Stimulated activated naive B cell treated with anti-CD40 and anti-IgM and Interleukin-4, amounts not matched to agents 10 μg/mL and 1 μg/mL and 100 μg/mL, for 72 hours (primary cell): Measurements from ENCODE around the gene XIRP2.
A peak's percentile ranks its signal among the peaks of the same experiment; 100 is the strongest.

Source experiments
- ATAC-seq, 2 donors: fragments of 150-1000 bp; cut with Tn5 transposase; replicated peaks; 2 replicates each; pipeline ENCODE4 v1.10.0; 2021; ENCODE audit warnings: moderate library complexity in 1 of 2
- DNase-seq: peaks from one replicate; pipeline ENCODE4 v3.0.0; 2021
- H3K27ac Mint-ChIP-seq: one replicate; pipeline ENCODE4 v1.8.0; 2022; ENCODE audit warnings: mild to moderate bottlenecking, mixed read lengths
- H3K27me3 Mint-ChIP-seq, 2 donors: one replicate each; pipeline ENCODE4 v1.8.0; 2022; ENCODE audit warnings: mixed read lengths in 2 of 2
- H3K36me3 Mint-ChIP-seq, 2 donors: one replicate each; pipeline ENCODE4 v1.8.0; 2022; ENCODE audit warnings: mixed read lengths in 2 of 2, mild to moderate bottlenecking in 1 of 2
- H3K4me1 Mint-ChIP-seq, 2 donors: one replicate each; pipeline ENCODE4 v1.8.0; 2022; ENCODE audit warnings: mixed read lengths in 2 of 2, mild to moderate bottlenecking in 1 of 2
- H3K4me3 Mint-ChIP-seq, 2 donors: one replicate each; pipeline ENCODE4 v1.8.0; 2022; ENCODE audit warnings: mild to moderate bottlenecking in 2 of 2, mixed read lengths in 2 of 2, moderate library complexity in 1 of 2
- H3K9me3 Mint-ChIP-seq, 2 donors: one replicate each; pipeline ENCODE4 v1.8.0; 2022; ENCODE audit warnings: mixed read lengths in 2 of 2, mild to moderate bottlenecking in 1 of 2

Gene XIRP2

DNA sequence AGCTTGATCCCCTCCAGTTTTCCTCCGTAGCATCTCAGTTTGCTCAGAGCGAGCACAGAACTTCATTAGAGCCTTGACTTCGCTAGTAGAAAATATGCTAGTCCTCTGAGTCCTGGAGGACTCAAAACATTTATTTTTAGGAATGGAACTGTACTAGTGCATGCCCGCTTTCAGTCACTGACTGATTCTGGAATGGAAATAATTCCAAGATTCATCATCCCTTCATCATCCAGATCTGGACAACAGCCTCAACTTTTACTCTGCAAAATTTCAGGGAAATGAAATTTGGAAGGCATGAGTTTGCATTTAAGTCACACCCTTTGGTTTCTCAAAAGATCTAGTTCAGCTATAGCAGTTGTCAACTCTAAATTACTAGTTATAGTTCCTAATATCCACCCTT, 304.6 kb downstream of the XIRP2 start:
- Mint-ChIP-seq H3K27me3 (no peaks in the 10 kb centered on the region), H3K9me3 (no peaks in the 10 kb centered on the region), H3K4me1 (peaks cover 2 to 6% of the 10 kb centered on the region in 2 donors), H3K27ac (no peak overlapping the region), H3K4me3 (no peak overlapping the region), H3K36me3 (no peaks in the 10 kb centered on the region)
- DNase-seq = no peak
- ATAC-seq = no peak

DNA sequence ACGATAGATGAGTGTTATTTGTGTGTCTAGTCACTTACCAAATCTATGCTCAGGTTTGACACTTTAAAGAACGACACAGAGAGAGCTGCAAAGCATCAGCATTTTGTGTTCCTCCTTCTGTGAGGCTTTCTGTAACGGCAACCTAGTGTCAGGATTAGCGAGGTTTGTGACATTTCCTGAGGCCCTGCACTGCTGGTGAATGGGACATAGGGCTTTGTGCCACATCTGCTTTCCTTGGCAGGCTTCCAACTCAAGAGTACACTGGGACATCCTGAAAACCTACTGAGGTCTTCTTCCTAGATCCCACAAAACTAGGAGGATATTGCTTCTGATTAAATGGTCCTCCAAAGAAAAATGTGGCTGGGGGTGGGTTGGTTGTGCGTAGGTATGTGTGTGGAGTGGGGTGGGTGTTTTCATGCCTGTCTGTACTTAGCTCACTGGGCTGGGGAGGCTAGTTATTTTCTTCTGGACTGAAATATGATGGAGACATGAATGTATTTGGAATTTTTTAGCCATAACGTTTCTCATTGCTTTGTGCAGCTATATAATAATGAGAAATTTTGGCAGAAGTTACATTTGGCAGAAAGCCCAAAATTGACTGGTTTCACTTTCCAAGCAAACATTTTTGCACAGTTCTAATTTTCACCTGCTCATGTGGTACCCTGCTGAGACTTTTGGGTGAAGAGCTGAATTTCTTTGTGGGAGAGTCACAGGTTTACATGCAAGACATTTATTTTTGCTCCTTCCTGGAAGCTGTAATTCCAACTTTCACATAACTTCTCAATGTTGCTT, 308.4 kb downstream of the XIRP2 start:
- Mint-ChIP-seq H3K27me3 (no peaks in the 10 kb centered on the region), H3K4me3 (no peak overlapping the region), H3K9me3 (no peaks in the 10 kb centered on the region), H3K36me3 (no peaks in the 10 kb centered on the region), H3K4me1 (peaks cover 2 to 6% of the 10 kb centered on the region in 2 donors), H3K27ac (no peak overlapping the region)
- ATAC-seq (no peak), DNase-seq (no peak)

GRCh38 chr2:167198009-167198408, 309.7 kb downstream of the XIRP2 start:
- no peaks in the 10 kb centered on the region for H3K36me3 Mint-ChIP-seq
- no peak for ATAC-seq
- no peaks in the 10 kb centered on the region for H3K9me3 Mint-ChIP-seq
- H3K27me3 Mint-ChIP-seq = no peaks in the 10 kb centered on the region
- H3K4me3 Mint-ChIP-seq = no peak overlapping the region
- peaks cover 2 to 6% of the 10 kb centered on the region in 2 donors for H3K4me1 Mint-ChIP-seq
- no peak for DNase-seq
- no peak overlapping the region for H3K27ac Mint-ChIP-seq

GRCh38 chr2:167198576-167198975, 310.3 kb downstream of the XIRP2 start:
- Mint-ChIP-seq H3K9me3 (no peaks in the 10 kb centered on the region), H3K4me3 (no peak overlapping the region), H3K27ac (no peak overlapping the region), H3K27me3 (no peaks in the 10 kb centered on the region), H3K36me3 (no peaks in the 10 kb centered on the region), H3K4me1 (peaks cover 2 to 6% of the 10 kb centered on the region in 2 donors)
- DNase-seq = no peak
- no peak for ATAC-seq

DNA sequence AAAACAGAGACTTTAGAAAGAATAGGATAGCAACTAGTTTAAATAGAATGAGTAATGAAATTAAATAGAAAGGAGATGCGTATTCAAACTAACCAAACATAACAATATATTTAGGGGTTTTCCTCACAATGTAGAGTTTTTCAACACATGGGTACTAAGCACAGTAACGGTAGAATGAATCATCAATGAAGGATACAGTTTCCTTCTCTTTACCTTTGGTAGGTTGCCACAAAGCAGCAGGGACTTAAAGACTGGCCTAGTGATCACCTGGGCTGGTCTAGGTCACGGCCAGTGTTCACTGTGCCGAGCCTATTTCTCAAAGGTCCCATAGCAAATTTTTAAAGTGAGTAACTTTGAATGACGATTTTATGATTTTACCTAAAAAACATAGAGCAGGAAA, 311.7 kb downstream of the XIRP2 start:
- Mint-ChIP-seq H3K9me3 (no peaks in the 10 kb centered on the region), H3K36me3 (no peaks in the 10 kb centered on the region), H3K27ac (no peak overlapping the region), H3K27me3 (no peaks in the 10 kb centered on the region), H3K4me3 (no peak overlapping the region), H3K4me1 (peaks cover 2 to 6% of the 10 kb centered on the region in 2 donors)
- ATAC-seq (no peak), DNase-seq (no peak)

- no peak overlapping the region for H3K27ac Mint-ChIP-seq
- H3K36me3 Mint-ChIP-seq = no peaks in the 10 kb centered on the region
- H3K9me3 Mint-ChIP-seq = no peaks in the 10 kb centered on the region
- ATAC-seq = no peak
- no peaks in the 10 kb centered on the region for H3K4me1 Mint-ChIP-seq
- peaks cover 0 to 4% of the 10 kb centered on the region in 2 donors for H3K27me3 Mint-ChIP-seq
- no peak for DNase-seq
- no peak overlapping the region for H3K4me3 Mint-ChIP-seq
Measured at GRCh38 chr2:167209784-167210183, 321.5 kb downstream of the XIRP2 start.

- H3K27me3 Mint-ChIP-seq = peaks cover 0 to 4% of the 10 kb centered on the region in 2 donors
- H3K27ac Mint-ChIP-seq = no peak overlapping the region
- ATAC-seq (peak in 1 of 2 donors; percentile 56), DNase-seq (no peak)
- no peaks in the 10 kb centered on the region for H3K36me3 Mint-ChIP-seq
- H3K9me3 Mint-ChIP-seq = no peaks in the 10 kb centered on the region
- H3K4me3 Mint-ChIP-seq = no peak overlapping the region
- no peaks in the 10 kb centered on the region for H3K4me1 Mint-ChIP-seq
Measured at GRCh38 chr2:167212014-167212648, 323.9 kb downstream of the XIRP2 start.

DNA sequence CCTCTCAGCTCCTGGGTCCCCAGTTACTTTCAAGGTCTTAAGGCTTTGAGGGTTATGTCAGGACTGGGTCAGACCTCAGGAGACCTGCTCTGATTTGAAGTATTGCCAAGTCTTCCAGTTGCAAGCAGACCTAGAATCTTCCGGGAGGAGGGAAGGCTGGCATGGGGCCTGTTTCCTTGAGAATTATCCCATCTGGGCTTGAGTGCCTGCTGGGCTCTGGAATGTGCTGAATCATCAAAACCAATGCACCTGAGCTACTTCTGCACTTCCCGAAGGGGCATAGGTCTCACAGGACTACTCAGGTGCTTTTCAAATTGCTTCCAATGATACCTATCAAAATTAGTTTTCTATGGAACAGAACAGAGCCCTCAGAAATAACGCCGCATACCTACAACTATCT, 327.3 kb downstream of the XIRP2 start:
- no peak for ATAC-seq
- Mint-ChIP-seq H3K4me1 (no peaks in the 10 kb centered on the region), H3K4me3 (no peak overlapping the region), H3K27me3 (peaks cover 0 to 4% of the 10 kb centered on the region in 2 donors), H3K9me3 (no peaks in the 10 kb centered on the region), H3K27ac (no peak overlapping the region), H3K36me3 (no peaks in the 10 kb centered on the region)
- DNase-seq = no peak

GRCh38 chr2:167237478-167237877, 349.2 kb downstream of the XIRP2 start:
- H3K4me1 Mint-ChIP-seq = no peaks in the 10 kb centered on the region
- H3K4me3 Mint-ChIP-seq = no peak overlapping the region
- DNase-seq = no peak
- H3K9me3 Mint-ChIP-seq = no peaks in the 10 kb centered on the region
- no peak overlapping the region for H3K27ac Mint-ChIP-seq
- ATAC-seq = no peak
- no peaks in the 10 kb centered on the region for H3K27me3 Mint-ChIP-seq
- H3K36me3 Mint-ChIP-seq = no peaks in the 10 kb centered on the region

GRCh38 chr2:167240671-167241070, 352.4 kb downstream of the XIRP2 start:
- H3K4me1 Mint-ChIP-seq = no peaks in the 10 kb centered on the region
- H3K27me3 Mint-ChIP-seq = no peaks in the 10 kb centered on the region
- no peak for ATAC-seq
- DNase-seq = no peak
- no peaks in the 10 kb centered on the region for H3K9me3 Mint-ChIP-seq
- no peak overlapping the region for H3K4me3 Mint-ChIP-seq
- no peak overlapping the region for H3K27ac Mint-ChIP-seq
- no peaks in the 10 kb centered on the region for H3K36me3 Mint-ChIP-seq

DNA sequence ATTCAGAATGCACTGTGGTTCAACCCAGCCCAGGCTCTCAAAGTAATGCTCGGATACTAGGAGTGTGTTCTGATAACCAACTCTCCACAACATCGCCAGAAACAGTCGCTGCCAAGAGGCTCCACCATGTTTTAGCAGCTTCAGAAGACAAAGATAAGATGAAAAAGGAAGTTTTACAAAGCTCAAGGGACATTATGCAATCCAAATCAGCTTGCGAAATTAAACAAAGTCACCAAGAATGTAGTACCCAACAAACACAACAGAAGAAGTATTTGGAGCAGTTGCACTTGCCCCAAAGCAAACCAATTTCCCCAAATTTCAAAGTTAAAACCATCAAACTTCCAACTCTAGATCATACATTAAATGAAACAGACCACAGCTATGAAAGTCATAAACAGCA, 360.9 kb downstream of the XIRP2 start:
- Mint-ChIP-seq H3K27ac (no peak overlapping the region), H3K4me3 (no peak overlapping the region), H3K4me1 (no peaks in the 10 kb centered on the region), H3K27me3 (no peaks in the 10 kb centered on the region), H3K9me3 (peaks cover 0 to 4% of the 10 kb centered on the region in 2 donors), H3K36me3 (no peaks in the 10 kb centered on the region)
- ATAC-seq (no peak), DNase-seq (no peak)

- ATAC-seq (no peak), DNase-seq (no peak)
- no peaks in the 10 kb centered on the region for H3K27me3 Mint-ChIP-seq
- H3K4me1 Mint-ChIP-seq = no peaks in the 10 kb centered on the region
- no peak overlapping the region for H3K4me3 Mint-ChIP-seq
- H3K36me3 Mint-ChIP-seq = no peaks in the 10 kb centered on the region
- no peak overlapping the region for H3K27ac Mint-ChIP-seq
- peaks cover 0 to 4% of the 10 kb centered on the region in 2 donors for H3K9me3 Mint-ChIP-seq
Measured at GRCh38 chr2:167253025-167253424, 364.7 kb downstream of the XIRP2 start.

DNA sequence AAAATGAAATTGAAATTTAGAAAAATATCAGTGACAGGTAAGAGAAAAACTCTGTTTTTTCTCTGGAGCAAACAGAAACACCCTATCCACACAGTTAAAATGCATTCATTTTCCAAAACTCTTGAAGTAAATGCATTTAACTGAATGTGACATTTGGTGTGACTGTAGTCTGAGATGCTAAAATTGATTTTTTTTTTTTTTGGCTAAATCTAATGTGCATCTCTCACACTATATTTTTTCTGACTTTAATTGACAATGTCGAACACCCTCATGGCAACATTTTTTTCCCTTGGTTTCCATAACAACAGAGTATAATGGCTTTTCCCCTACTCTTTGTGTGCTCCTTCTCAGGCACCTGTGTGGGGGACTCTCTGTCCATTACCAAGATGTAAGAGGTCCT, 366.4 kb downstream of the XIRP2 start:
- no peaks in the 10 kb centered on the region for H3K9me3 Mint-ChIP-seq
- no peaks in the 10 kb centered on the region for H3K27me3 Mint-ChIP-seq
- no peaks in the 10 kb centered on the region for H3K36me3 Mint-ChIP-seq
- no peak overlapping the region for H3K27ac Mint-ChIP-seq
- no peak for ATAC-seq
- H3K4me1 Mint-ChIP-seq = no peaks in the 10 kb centered on the region
- H3K4me3 Mint-ChIP-seq = no peak overlapping the region
- DNase-seq = no peak

GRCh38 chr2:167258712-167259111, 370.4 kb downstream of the XIRP2 start:
- Mint-ChIP-seq H3K27ac (no peak overlapping the region), H3K27me3 (no peaks in the 10 kb centered on the region), H3K9me3 (peaks cover 0 to 2% of the 10 kb centered on the region in 2 donors), H3K36me3 (no peaks in the 10 kb centered on the region), H3K4me1 (no peaks in the 10 kb centered on the region), H3K4me3 (no peak overlapping the region)
- ATAC-seq (no peak), DNase-seq (no peak)

GRCh38 chr2:167264380-167264779, 376.1 kb downstream of the XIRP2 start:
- Mint-ChIP-seq H3K27ac (no peak overlapping the region), H3K9me3 (peaks cover 17 to 20% of the 10 kb centered on the region in 2 donors), H3K27me3 (no peaks in the 10 kb centered on the region), H3K36me3 (peaks cover 1 to 2% of the 10 kb centered on the region in 2 donors), H3K4me1 (no peaks in the 10 kb centered on the region), H3K4me3 (no peak overlapping the region)
- no peak for DNase-seq
- peak; percentile 36 to 43 for ATAC-seq
